Colon (tissue), 2 donors: ENCODE data around the gene SPHK2.
A peak's percentile ranks its signal among the peaks of the same experiment; 100 is the strongest.
"Not testable (repeated sequence)": the region's sequence is repeated elsewhere in the genome, so short reads cannot be mapped to it uniquely, and the experiment has no call there.

Source experiments
- FAIRE-seq: peaks from 2 replicates; lab custom pipeline; 2012; peaks lifted over from hg19 to GRCh38; lab: Jason Lieb, UNC
- donor health status: control.
- donor health status: control.

Gene SPHK2, protein sequence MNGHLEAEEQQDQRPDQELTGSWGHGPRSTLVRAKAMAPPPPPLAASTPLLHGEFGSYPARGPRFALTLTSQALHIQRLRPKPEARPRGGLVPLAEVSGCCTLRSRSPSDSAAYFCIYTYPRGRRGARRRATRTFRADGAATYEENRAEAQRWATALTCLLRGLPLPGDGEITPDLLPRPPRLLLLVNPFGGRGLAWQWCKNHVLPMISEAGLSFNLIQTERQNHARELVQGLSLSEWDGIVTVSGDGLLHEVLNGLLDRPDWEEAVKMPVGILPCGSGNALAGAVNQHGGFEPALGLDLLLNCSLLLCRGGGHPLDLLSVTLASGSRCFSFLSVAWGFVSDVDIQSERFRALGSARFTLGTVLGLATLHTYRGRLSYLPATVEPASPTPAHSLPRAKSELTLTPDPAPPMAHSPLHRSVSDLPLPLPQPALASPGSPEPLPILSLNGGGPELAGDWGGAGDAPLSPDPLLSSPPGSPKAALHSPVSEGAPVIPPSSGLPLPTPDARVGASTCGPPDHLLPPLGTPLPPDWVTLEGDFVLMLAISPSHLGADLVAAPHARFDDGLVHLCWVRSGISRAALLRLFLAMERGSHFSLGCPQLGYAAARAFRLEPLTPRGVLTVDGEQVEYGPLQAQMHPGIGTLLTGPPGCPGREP

DNA sequence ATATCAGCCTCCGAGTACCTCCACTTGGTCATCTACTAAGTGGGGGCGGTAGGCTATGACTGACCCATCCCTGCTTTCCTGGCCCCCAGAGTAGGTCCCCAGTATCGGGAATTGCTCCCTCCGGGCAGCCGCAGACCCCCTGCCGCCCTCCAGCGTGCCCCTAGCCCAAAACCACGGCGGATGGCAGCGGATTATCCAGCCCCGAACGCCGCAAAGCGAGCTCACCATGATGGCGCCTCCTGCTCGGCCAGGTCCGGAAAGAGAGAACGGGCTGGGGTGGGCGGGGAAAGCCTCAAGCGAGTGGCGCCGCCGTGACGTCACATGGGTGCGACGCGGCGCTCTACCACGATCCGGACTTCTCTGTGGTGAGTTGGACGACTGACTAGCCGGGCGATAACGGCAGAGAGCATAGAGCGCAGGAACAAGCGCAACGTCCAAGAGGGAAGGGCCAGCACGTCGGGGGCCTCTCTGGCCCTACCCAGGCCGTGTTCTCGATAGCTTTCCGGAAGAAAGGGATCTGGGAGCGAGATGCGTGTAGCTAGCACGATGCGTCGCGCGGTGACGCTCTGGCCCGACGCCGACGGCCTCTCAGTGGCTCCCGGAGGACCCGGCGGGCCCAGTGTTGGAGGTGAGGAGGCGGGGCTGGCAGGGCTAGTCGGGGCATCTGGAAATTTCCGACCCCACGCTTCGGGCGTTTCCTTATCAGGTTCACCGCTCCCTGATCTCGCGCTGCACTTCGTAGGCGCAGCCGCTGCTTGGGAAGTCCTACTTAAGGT is at the start of gene SPHK2, which contains the start of gene RPL18:
TSS of gene SPHK2 (plus strand) at position 591 of the 776 bp plus-strand sequence. CDS start 1,009 bp downstream, outside the sequence.
TSS of gene RPL18 (minus strand) at position 263 of the 776 bp plus-strand sequence. CDS start at position 228, 35 bp downstream.
- FAIRE-seq = peak; percentile 57

DNA sequence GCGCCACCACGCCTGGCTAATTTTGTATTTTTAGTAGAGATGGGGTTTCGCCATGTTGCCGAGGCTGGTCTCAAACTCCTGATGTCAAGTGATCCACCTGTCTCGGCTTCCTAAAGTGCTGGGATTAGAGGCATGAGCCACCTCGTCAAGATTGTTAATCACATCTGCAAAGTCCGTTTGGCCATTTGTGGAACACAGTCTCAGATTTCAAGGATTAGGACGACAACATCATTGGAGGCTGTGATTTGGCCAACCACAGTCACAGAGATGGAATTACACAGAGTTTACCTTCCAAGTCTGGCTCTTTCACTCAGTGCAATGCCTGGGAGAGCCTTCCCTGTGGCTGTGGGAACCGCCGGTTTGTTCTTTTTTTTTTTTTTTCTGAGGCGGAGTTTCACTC is 49.5 kb upstream of the SPHK2 start:
- FAIRE-seq = no peak

DNA sequence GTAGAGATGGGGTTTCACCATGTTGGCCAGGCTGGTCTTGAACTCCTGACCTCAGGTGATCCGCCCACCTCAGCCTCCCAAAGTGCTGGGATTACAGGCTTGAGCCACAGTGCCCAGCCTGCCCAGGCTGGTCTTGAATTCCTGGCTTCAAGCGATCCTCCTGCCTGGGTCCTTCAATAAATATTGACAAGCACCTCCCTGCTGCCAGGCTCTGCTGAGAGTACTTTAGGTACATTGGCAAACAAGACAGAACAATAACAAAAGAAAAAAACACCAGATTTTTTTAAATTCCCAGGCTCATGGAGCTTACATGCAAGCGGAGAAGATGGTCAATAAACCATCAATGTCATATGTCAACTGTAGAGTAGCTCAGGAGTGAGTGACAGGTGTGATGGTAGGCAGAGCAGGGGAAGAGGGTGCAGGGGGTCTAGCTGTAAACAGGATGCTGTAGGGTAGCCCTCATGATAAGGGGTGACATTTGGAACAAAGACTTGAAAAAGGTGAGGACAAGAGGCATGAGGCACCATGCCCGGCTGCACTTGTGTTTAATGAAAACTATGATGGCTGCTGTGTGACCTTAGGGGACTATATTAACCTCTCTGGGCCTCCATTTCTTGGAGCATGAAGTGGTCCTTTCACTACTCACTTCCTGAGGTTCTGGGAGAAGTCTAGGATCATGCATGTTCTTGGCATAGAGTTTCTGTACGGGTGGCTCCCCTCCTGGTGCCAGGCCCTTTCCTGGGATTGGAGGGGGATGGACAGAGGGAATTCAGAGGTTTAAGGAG is 47.7 kb upstream of the SPHK2 start:
- no peak for FAIRE-seq

DNA sequence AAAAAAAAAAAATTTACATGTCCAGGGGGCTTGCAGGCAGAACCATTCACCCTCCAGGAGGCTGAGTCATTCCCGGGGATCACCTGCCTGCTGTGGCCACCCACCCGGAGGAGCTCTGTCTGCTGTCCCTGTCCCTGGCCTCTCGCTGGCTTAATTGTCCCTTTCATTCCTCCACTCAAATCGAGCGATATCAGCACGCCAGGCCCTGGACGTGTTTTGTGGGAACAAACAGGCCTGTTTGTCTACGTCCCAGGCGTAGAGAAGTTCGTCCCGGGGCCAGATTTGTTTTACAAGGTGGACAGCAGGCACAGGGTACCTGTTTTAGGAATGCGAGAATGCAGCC is 46.2 kb upstream of the SPHK2 start:
- no peak for FAIRE-seq

DNA sequence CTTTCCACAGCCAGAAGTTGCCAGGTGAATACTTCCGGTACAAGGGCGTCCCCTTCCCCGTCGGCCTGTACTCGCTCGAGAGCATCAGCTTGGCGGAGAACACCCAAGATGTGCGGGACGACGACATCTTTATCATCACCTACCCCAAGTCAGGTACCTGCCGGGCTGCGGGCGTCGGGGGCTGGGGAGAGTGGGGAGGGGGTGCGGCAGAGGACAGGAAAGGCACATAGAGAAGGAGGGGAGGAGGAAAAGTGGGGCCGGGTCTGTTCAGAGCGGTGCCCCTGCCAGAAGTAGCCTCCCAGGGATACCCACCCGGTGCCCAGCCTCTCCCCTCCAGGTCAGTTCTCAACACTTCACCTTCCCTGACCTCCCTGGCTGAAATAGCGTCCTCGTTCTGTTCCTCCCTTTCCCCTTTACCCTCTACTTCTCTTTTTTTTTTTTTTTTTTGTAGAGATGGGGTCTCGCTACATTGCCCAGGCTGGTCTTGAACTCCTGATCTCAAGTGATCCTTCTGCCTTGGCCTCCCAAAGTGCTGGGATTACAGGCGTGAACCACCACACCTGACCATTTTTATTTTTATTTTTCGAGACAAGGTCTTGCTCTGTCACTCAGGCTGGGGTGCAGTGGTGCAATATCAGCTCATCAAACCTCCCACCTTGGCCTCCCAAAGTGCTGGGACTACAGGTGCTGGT is 43.2 kb upstream of the SPHK2 start:
- FAIRE-seq = no peak

DNA sequence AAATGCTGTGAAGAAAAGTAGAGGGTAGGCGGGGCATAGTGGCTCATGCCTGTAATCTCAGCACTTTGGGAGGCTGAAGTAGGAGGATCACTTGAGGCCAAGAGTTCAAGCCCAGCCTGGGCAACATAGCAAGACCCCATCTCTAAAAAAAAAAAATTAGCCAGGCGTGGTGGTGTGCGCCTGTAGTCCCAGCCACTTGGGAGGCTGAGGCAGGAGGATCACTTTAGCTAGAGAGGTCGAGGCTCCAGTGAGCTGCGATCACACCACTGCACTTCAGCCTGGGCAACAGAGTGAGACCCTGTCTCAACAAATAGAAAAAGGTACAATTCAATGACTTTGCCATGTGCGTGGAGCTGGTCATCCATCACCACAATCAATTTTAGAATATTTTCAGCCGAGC is 41.4 kb upstream of the SPHK2 start:
- not testable (repeated sequence) for FAIRE-seq

DNA sequence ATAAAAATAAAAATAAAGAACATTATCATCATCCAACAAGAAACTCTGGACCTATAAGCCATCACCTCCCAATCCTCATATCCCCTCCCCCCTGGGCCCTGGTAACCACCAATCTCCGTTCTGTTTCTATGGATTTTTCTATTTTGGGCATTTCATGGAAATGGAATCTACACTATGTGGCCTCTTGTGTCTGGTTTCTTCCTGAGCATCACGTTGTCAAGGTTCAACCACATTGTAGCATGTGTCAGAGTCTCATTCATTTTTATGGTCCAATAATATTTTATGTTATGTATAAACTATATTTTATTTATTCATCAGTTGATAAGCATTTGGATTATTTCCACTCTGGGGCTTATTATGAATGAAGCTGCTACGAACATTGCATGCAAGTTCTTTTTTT is 40.4 kb upstream of the SPHK2 start:
- FAIRE-seq = no peak

DNA sequence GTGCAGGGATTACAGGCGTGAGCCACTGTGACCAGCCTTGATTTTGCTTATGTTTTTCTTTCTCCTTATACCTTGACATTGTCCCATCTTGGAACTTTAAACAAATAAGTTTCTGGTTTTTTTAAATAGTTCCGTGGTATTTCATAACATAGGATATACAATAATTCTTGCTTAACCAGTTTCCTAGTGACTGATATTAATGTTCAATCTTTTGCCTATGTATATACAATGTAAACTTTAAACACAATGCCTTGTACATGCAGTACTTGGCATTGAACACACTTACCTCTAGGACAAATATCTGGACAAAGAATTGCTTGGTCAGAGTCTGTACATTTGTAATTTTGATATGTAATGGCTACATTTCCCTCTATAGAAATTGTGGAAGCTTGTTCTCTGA is 37.1 kb upstream of the SPHK2 start:
- FAIRE-seq = no peak

DNA sequence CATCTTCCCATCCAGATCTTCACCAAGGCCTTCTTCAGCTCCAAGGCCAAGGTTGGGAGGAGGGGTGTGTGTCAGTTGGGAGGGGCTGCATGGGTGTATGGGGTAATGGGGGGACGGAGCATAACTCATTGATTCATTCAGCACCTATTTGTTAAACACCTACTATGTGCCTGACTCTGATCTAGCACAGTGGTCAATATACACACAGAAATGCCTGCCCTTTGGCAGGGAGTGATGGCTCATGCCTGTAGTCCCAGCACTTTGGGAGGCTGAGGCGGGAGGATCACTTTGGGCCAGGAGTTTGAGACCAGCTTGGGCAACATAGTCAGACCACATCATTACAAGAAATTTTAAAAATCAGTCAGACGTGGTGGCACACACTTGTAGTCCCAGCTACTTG is 31.9 kb upstream of the SPHK2 start:
- no peak for FAIRE-seq

DNA sequence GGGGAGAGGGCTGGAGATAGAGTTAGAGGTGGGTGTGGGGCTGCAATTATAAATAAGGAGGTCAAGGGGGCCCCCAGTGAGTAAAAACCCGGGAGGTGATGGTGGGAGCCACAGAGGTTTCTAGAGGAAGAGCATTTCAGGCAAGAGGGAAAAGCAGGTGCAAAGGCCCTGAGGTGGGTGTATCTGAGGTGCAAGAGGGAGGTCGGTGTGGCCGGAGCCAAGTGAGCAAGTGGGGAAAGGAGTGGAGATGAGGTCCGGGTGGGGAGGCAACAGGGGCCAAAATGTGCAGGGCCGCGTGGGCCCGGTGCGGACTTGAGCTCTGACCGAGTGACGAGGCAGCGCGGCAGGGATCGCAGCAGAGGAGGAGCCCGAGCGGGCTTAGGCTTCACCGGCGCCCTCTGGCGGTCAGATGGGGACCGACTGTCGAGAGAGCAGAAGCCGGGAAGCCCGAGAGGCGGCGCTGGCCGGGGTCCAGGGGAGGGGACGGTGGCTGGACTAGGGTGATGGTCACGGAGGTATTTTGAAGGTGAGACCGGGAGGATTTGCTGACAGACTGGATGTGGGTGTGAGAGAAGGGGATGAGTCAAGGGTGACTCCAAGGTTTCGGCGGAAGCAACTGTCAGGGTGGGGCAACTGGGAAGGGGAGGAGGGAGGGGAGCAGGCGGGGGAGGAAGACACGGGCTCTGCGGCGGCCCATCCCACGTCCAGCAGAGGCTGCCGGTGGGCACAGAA is 30.5 kb upstream of the SPHK2 start:
- FAIRE-seq = no peak

DNA sequence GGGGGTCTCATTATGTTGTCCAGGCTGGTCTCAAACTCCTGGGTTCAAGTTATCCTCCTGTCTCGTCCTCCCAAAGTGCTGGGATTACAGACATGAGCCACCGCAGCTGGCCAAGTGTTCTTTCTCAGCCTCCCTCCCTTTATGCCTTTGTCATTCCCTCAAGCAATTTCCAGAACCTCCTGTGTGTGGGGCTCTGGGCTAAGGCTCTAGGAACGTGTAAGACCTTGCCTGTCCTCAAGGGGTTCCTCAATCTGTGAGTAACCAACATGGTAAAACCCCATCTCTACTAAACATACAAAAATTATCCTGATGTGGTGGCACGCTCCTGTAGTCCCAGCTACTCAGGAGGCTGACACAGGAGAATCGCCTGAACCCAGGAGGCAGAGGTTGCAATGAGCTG is 28.3 kb upstream of the SPHK2 start:
- FAIRE-seq = no peak

DNA sequence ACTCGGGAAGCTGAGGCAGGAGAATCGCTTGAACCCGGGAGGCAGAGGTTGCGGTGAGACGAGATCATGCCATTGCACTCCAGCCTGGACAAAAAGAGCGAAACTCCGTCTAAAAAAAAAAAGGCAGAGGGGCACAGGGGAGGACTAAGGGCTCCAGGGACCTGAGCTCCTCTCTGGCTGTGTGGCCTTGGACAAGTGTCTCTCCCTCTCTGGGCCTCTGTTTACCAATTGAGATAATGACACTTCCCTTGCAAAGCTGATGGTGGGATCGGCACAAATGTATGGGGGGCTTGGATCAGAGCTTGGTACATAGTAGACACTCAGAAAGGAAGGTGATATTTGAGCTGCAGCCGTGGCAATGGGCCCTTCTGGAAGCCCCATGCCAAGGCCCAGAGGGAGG is 24.1 kb upstream of the SPHK2 start:
- FAIRE-seq = no peak

DNA sequence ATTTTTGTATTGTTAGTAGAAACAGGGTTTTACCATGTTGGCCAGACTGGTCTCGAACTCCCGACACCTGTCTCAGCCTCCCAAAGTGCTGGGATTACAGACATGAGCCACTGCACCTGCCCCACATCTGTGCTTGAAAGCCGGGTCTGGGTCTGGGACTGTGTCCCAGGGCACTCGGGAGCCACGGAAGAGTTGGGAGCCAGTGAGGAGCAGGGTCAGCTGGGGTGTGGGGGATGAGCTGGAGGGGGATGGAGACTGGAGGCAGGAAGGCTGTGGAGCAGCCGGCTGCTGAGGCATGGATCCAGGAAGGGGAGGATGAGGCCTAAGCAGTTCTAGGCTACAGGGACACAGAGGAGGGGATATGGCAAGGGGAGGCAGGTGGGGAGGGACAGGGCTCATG is 23.5 kb upstream of the SPHK2 start:
- no peak for FAIRE-seq

DNA sequence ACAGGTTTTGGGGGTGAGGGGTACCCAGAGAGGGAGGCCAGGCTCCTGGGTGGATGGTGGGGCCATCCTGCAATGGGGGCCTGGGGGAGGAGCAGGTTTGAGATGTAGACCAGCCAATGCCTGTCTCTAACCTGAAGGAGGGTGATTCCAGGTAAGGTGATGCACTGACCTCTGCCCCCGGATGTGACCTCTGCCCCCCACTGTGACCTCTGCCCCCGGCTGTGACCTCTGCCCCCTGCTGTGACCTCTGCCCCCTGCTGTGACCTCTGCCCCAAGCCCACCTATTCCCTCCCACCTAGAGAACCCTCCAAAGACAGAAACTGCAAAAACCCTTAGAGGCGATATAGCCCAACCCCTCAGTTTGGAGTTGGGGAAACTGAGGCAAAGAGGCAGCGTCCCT is 23.1 kb upstream of the SPHK2 start:
- no peak for FAIRE-seq

DNA sequence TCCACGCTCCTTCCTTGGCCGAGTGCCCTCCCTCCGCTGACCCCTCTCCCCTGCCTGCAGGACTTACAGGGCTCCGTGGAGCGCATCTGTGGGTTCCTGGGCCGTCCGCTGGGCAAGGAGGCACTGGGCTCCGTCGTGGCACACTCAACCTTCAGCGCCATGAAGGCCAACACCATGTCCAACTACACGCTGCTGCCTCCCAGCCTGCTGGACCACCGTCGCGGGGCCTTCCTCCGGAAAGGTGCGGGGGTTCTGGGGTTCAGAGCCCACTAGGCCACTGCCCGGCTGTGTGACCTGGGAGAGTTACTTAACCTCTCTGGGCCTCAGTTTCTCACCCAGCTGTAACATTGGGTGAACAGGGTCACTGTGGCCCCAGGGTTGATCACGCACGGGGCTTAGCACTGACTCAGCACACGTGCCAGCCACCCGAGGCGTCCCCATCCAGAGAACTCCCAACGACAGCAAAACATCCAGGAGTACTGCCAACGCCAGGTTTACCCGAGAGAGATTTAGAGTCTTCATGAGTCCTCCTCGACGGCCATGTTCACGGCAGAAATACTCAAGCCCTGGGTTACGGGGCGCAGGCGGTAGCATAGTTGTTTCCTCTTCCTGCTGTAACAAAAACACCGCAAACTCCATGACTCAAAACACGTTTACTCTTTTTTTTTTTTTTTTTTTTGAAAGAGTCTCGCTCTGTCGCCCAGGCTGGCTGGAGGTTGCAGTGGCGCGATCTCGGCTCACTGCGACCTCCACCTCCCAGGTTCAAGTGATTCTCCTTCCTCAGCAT is 22.4 kb upstream of the SPHK2 start:
- FAIRE-seq = no peak

DNA sequence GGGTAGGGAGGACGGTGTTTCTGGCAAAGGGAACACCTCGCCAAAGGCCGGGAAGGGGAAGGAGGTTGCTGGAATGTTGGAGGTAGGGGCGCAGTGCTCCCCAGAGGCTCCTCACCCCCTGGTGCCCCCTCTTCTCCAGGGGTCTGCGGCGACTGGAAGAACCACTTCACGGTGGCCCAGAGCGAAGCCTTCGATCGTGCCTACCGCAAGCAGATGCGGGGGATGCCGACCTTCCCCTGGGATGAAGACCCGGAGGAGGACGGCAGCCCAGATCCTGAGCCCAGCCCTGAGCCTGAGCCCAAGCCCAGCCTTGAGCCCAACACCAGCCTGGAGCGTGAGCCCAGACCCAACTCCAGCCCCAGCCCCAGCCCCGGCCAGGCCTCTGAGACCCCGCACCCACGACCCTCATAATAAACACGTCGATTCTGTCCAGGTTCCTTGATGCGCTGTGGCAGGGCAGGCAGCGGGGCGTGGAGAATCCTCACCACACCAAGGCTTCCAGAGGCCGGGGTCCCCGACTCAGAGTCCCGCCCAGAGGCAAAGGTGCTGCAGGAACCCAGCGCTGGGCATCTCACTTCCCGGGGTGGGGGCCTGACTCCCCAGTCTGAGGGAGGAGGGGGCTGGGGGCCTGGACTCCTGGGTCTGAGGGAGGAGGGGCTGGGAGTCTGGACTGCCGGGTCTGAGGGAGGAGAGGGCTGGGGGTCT is 20.2 kb upstream of the SPHK2 start:
- FAIRE-seq = no peak

DNA sequence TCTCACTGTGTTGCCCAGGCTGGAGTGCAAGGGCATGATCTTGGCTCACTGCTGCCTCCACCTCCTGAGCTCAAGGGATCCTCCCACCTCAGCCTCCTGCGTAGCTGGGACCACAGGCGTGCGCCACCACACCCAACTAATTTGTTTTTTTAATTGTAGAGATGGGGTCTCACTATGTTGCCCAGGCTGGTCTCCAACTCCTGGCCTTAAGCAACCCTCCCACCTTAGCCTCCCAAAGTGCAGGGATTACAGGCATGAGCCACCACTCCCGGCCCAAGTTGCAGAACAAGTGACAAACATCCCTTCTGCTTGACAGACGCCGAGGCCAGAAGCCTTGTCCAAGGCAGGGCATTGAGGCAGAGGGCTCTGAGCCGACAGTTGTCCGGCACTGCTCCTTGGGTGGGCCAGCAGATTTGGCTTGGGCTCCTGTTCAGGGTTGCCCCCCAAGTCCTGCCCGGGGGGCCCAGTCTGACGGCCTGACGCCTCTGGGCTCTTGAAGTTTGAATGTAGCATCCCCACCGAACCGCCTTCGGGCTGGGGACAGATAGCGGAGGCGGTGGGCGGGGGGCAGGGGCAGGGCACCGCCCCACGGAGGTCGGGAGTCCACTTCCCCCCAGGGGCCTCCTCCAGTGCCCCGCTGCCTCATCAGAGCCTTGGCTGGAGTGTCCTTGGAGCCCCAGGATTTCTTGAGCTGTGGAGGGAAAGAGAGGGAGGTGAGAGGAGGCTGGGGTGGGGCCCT is 18.5 kb upstream of the SPHK2 start:
- no peak for FAIRE-seq

DNA sequence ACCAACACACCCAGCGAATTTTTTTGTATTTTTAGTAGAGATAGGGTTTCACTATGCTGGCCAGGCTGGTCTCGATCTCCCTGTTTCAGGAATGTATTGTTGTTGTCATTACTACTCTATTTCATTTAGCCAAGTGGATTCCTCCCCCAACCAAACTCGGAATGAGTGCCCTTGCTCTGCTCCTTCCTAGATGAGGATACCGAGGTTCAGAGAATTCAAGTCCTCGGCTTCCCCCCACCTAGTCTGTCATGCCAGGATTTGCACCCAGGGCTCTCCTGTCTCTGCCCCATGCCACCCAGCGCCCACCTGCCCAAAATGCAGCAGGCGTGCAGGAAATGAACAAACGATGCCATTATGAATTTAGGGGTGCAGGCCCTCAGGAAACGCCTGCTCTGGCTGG is 16.3 kb upstream of the SPHK2 start:
- no peak for FAIRE-seq

DNA sequence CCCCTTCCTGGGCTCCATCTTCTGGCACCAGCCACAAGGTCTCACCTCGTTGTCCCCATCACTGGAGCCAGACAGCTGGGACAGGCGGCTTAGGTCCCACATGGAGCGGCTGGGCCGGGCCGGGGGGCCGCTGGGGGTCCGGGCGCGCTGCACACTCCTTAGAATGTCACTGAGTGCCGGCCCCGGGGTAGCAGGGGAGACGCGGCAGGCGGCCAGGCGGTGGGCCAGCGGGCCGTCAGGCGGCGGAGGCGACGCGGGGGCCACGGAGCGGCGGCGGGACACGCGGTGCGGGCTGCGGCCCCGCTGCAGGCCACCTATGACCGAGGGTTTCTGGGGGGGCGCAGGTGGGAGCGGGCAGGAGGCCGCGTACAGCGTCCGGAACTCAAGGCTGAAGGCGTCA is 15.9 kb upstream of the SPHK2 start:
- FAIRE-seq = no peak
